Breast epithelium (tissue), 4 donors: ENCODE data around the gene MAP2K5. TPM values are rescaled to one million over a fixed set of nuclear protein-coding genes. Genes with fewer than 3 reads are reported as not detected.

Experiments
- DNase-seq, 2 donors: peaks; one replicate each; pipeline ENCODE4 v3.0.0-alpha.2; 2019; ENCODE audit warnings: low spot score in 2 of 2
- H3K27ac ChIP-seq, 2 donors: fragments of 200-600 bp; sonication (generic) in 1 of 2; one replicate each; pipeline ENCODE4 v1.5.1; 2016 to 2019; ENCODE audit warnings: mild to moderate bottlenecking in 1 of 2
- H3K27me3 ChIP-seq, 2 donors: fragments of 200-600 bp; sonication (generic) in 1 of 2; one replicate each; pipeline versions ENCODE4 v1.5.1 to v1.6.0; 2017 to 2019; ENCODE audit warnings: control low read depth in 1 of 2, mild to moderate bottlenecking in 1 of 2
- H3K36me3 ChIP-seq: fragments of 200-600 bp; one replicate; pipeline ENCODE4 v1.5.1; 2019
- H3K4me1 ChIP-seq, 2 donors: fragments of 200-600 bp; sonication (generic); one replicate each; pipeline ENCODE4 v1.5.1; 2016 to 2019; ENCODE audit warnings: control low read depth in 1 of 2
- H3K4me3 ChIP-seq, 3 donors: fragments of 200-600 bp; sonication (generic); 1 replicate in 2 of 3; 2 replicates in 1 of 3; pipeline ENCODE4 v1.5.1; 2016 to 2019; ENCODE audit warnings: mild to moderate bottlenecking in 3 of 3, moderate library complexity in 2 of 3
- H3K9me3 ChIP-seq, 2 donors: fragments of 200-600 bp; sonication (generic) in 1 of 2; one replicate each; pipeline ENCODE4 v1.5.1; 2016 to 2019; ENCODE audit warnings: control low read depth in 1 of 2
- CTCF ChIP-seq, 3 donors: fragments of 450-650 bp; IDR thresholded peaks; one replicate each; pipeline ENCODE4 v1.5.1; 2016 to 2017; ENCODE audit warnings: antibody characterized with exemption in 3 of 3, mild to moderate bottlenecking in 3 of 3, moderate library complexity in 3 of 3
- POLR2A ChIP-seq: fragments of 450-650 bp; IDR thresholded peaks from one replicate; pipeline ENCODE4 v1.6.1; 2016; ENCODE audit warnings: antibody characterized with exemption, mild to moderate bottlenecking, moderate library complexity
- POLR2AphosphoS5 ChIP-seq, 3 donors: sonication (generic); formaldehyde crosslinking; IDR thresholded peaks; one replicate each; pipeline ENCODE4 v1.6.1; 2017; ENCODE audit warnings: antibody characterized with exemption in 3 of 3
- intact Hi-C: fragments of 100-400 bp; cut with DNase I; formaldehyde crosslinking; loops from one replicate; pipeline ENCODE4 v1.15.1; 2023; ENCODE audit warnings: low total_unique reads
- total RNA-seq, 3 donors: library from RNA; depleted of rRNA; stranded (reverse); fragments of >200 nt; gene quantifications; one replicate each; pipeline ENCODE4 v1.1.0, GENCODE V29; 2016

The MAP2K5 gene
- total RNA-seq, 3 donors from 2014 or later, result 13.8 to 15.1 (median 14.0) TPM

GRCh38 chr15:67747921-67748320 lies 205.4 kb downstream of the MAP2K5 start:
- no peak for TF ChIP-seq POLR2AphosphoS5 (IDR thresholded peaks at IDR 0.05)
- no peak for TF ChIP-seq CTCF (IDR thresholded peaks at IDR 0.05)
- TF ChIP-seq POLR2A, result no peak

GRCh38 chr15:67750371-67750770 lies 207.9 kb downstream of the MAP2K5 start:
- Histone ChIP-seq H3K36me3 (no peaks in the 10 kb centered on the region), H3K9me3 (no peaks in the 10 kb centered on the region), H3K4me1 (no peaks in the 10 kb centered on the region), H3K27me3 (no peaks in the 10 kb centered on the region), H3K4me3 (no peak overlapping the region), H3K27ac (no peak overlapping the region)
- TF ChIP-seq POLR2AphosphoS5 (IDR thresholded peaks at IDR 0.05), result no peak
- TF ChIP-seq POLR2A, result no peak
- no peak for TF ChIP-seq CTCF (IDR thresholded peaks at IDR 0.05)
- intact Hi-C loops, result no loop called here
- no peak for DNase-seq

More at GRCh38 chr15:67747921-67748320, 205.4 kb downstream of the MAP2K5 start:
- Histone ChIP-seq H3K9me3 (no peaks in the 10 kb centered on the region), H3K36me3 (no peaks in the 10 kb centered on the region), H3K4me3 (no peak overlapping the region), H3K27ac (no peak overlapping the region), H3K4me1 (no peaks in the 10 kb centered on the region), H3K27me3 (no peaks in the 10 kb centered on the region)
- intact Hi-C loops, result loop anchor here (2.0 kb wide), 1 partner anchor 51 kb away; no protein-coding TSS in a partner anchor
- DNase-seq, result no peak

GRCh38 chr15:67753891-67754290 lies 211.4 kb downstream of the MAP2K5 start:
- Histone ChIP-seq H3K27ac (no peak overlapping the region), H3K27me3 (no peaks in the 10 kb centered on the region), H3K4me1 (no peaks in the 10 kb centered on the region), H3K4me3 (no peak overlapping the region), H3K9me3 (no peaks in the 10 kb centered on the region), H3K36me3 (no peaks in the 10 kb centered on the region)
- no peak for DNase-seq
- intact Hi-C loops, result no loop called here
- TF ChIP-seq POLR2AphosphoS5 (IDR thresholded peaks at IDR 0.05) (no peak), CTCF (IDR thresholded peaks at IDR 0.05) (no peak), POLR2A (no peak)

GRCh38 chr15:67755264-67755663 lies 212.8 kb downstream of the MAP2K5 start:
- Histone ChIP-seq H3K4me3 (no peak overlapping the region), H3K27me3 (no peaks in the 10 kb centered on the region), H3K9me3 (no peaks in the 10 kb centered on the region), H3K36me3 (no peaks in the 10 kb centered on the region), H3K4me1 (no peaks in the 10 kb centered on the region), H3K27ac (no peak overlapping the region)
- no peak for DNase-seq
- intact Hi-C loops, result no loop called here
- TF ChIP-seq POLR2A (no peak), POLR2AphosphoS5 (IDR thresholded peaks at IDR 0.05) (no peak), CTCF (IDR thresholded peaks at IDR 0.05) (no peak)

- DNase-seq, result no peak
- TF ChIP-seq POLR2A (no peak), CTCF (IDR thresholded peaks at IDR 0.05) (no peak), POLR2AphosphoS5 (IDR thresholded peaks at IDR 0.05) (no peak)
- Histone ChIP-seq H3K4me3 (no peak overlapping the region), H3K27me3 (no peaks in the 10 kb centered on the region), H3K9me3 (no peaks in the 10 kb centered on the region), H3K27ac (no peak overlapping the region), H3K4me1 (no peaks in the 10 kb centered on the region), H3K36me3 (no peaks in the 10 kb centered on the region)
- intact Hi-C loops, result no loop called here
Observed at GRCh38 chr15:67755936-67756335, 213.4 kb downstream of the MAP2K5 start.
